ENCODE data around the gene FOXA1.

The FOXA1 gene

GRCh38 chr14:37585101-37585511, 9.9 kb downstream of the FOXA1 start:
- TF ChIP-seq SIN3A (IDR thresholded peaks at IDR 0.05; ENCODE audit: borderline replicate concordance, insufficient read depth, low read length) (no peak), FOXP2 (optimal IDR thresholded peaks at IDR 0.05; ENCODE audit: borderline replicate concordance, extremely low read depth, extremely low read length, insufficient read depth) (no peak), POLR2AphosphoS5 (IDR thresholded peaks at IDR 0.05; ENCODE audit: low read depth, low read length) (no peak), TAF1 (IDR thresholded peaks at IDR 0.05; ENCODE audit: borderline replicate concordance, insufficient read depth, low read length) (no peak)
- TF ChIP-seq, protein P1, sequence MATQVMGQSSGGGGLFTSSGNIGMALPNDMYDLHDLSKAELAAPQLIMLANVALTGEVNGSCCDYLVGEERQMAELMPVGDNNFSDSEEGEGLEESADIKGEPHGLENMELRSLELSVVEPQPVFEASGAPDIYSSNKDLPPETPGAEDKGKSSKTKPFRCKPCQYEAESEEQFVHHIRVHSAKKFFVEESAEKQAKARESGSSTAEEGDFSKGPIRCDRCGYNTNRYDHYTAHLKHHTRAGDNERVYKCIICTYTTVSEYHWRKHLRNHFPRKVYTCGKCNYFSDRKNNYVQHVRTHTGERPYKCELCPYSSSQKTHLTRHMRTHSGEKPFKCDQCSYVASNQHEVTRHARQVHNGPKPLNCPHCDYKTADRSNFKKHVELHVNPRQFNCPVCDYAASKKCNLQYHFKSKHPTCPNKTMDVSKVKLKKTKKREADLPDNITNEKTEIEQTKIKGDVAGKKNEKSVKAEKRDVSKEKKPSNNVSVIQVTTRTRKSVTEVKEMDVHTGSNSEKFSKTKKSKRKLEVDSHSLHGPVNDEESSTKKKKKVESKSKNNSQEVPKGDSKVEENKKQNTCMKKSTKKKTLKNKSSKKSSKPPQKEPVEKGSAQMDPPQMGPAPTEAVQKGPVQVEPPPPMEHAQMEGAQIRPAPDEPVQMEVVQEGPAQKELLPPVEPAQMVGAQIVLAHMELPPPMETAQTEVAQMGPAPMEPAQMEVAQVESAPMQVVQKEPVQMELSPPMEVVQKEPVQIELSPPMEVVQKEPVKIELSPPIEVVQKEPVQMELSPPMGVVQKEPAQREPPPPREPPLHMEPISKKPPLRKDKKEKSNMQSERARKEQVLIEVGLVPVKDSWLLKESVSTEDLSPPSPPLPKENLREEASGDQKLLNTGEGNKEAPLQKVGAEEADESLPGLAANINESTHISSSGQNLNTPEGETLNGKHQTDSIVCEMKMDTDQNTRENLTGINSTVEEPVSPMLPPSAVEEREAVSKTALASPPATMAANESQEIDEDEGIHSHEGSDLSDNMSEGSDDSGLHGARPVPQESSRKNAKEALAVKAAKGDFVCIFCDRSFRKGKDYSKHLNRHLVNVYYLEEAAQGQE (IDR thresholded peaks at IDR 0.05; ENCODE audit: insufficient read depth in 1 of 2, low read depth in 2 of 2, low read length in 2 of 2) = no peak

- TF ChIP-seq POLR2AphosphoS5 (IDR thresholded peaks at IDR 0.05; ENCODE audit: low read depth, low read length) (no peak), FOXP2 (optimal IDR thresholded peaks at IDR 0.05; ENCODE audit: borderline replicate concordance, extremely low read depth, extremely low read length, insufficient read depth) (no peak), TAF1 (IDR thresholded peaks at IDR 0.05; ENCODE audit: borderline replicate concordance, insufficient read depth, low read length) (no peak), SIN3A (IDR thresholded peaks at IDR 0.05; ENCODE audit: borderline replicate concordance, insufficient read depth, low read length) (no peak)
- TF ChIP-seq, protein P1 (IDR thresholded peaks at IDR 0.05; ENCODE audit: insufficient read depth in 1 of 2, low read depth in 2 of 2, low read length in 2 of 2) = no peak
Measured at GRCh38 chr14:37584211-37585100, 10.6 kb downstream of the FOXA1 start.

- TF ChIP-seq FOXP2 (optimal IDR thresholded peaks at IDR 0.05; ENCODE audit: borderline replicate concordance, extremely low read depth, extremely low read length, insufficient read depth) = no peak
- TF ChIP-seq, protein P1 (IDR thresholded peaks at IDR 0.05; ENCODE audit: insufficient read depth in 1 of 2, low read depth in 2 of 2, low read length in 2 of 2) = no peak
- TF ChIP-seq POLR2AphosphoS5 (IDR thresholded peaks at IDR 0.05; ENCODE audit: low read depth, low read length) = no peak
- TF ChIP-seq TAF1 (IDR thresholded peaks at IDR 0.05; ENCODE audit: borderline replicate concordance, insufficient read depth, low read length) = no peak
- TF ChIP-seq SIN3A (IDR thresholded peaks at IDR 0.05; ENCODE audit: borderline replicate concordance, insufficient read depth, low read length) = no peak
Measured at GRCh38 chr14:37583358-37584210, 11.5 kb downstream of the FOXA1 start.

GRCh38 chr14:37580146-37580545, 14.9 kb downstream of the FOXA1 start:
- TF ChIP-seq SIN3A (IDR thresholded peaks at IDR 0.05; ENCODE audit: borderline replicate concordance, insufficient read depth, low read length) = no peak
- TF ChIP-seq POLR2AphosphoS5 (IDR thresholded peaks at IDR 0.05; ENCODE audit: low read depth, low read length) = no peak
- TF ChIP-seq, protein P1 (IDR thresholded peaks at IDR 0.05; ENCODE audit: insufficient read depth in 1 of 2, low read depth in 2 of 2, low read length in 2 of 2) = no peak
- no peak for TF ChIP-seq TAF1 (IDR thresholded peaks at IDR 0.05; ENCODE audit: borderline replicate concordance, insufficient read depth, low read length)
- no peak for TF ChIP-seq FOXP2 (optimal IDR thresholded peaks at IDR 0.05; ENCODE audit: borderline replicate concordance, extremely low read depth, extremely low read length, insufficient read depth)
